C4-2B (cell line): ENCODE results near the gene HECTD1.
"Not testable (repeated sequence)": the region's sequence is repeated elsewhere in the genome, so short reads cannot be mapped to it uniquely, and the experiment has no call there.

Source experiments
- H3K27ac ChIP-seq: fragments of 450-650 bp; 2 replicates; pipeline ENCODE4 v1.5.1; 2017
- ZFX ChIP-seq: fragments of 450-650 bp; IDR thresholded peaks from 2 replicates; pipeline ENCODE4 v1.6.1; 2017
- TF ChIP-seq, protein P1 (sequence below): fragments of 450-650 bp; conservative IDR thresholded peaks from 2 replicates; pipeline ENCODE4 v1.5.1; 2017; ENCODE audit warnings: mild to moderate bottlenecking

The HECTD1 gene

DNA sequence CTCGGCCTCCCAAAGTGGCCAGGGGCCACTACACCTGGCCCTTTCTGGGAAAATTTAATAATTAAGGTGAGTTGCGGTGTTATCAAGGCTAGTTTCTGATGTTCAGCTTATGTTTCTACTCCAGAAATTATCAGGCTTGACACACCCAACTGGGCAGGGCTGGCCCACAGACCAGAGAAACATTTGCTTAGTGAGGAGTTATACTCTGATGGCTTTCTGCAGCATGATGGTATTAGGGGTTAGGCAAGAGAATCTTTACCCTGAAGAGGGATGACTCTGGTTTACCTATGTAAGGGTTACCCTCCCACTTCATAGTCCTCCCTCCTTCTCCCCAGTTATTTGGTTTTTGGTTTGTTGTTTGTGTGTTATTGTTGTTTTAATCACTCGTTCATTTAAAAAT lies 24.5 kb upstream of the HECTD1 start:
- TF ChIP-seq, protein P1, sequence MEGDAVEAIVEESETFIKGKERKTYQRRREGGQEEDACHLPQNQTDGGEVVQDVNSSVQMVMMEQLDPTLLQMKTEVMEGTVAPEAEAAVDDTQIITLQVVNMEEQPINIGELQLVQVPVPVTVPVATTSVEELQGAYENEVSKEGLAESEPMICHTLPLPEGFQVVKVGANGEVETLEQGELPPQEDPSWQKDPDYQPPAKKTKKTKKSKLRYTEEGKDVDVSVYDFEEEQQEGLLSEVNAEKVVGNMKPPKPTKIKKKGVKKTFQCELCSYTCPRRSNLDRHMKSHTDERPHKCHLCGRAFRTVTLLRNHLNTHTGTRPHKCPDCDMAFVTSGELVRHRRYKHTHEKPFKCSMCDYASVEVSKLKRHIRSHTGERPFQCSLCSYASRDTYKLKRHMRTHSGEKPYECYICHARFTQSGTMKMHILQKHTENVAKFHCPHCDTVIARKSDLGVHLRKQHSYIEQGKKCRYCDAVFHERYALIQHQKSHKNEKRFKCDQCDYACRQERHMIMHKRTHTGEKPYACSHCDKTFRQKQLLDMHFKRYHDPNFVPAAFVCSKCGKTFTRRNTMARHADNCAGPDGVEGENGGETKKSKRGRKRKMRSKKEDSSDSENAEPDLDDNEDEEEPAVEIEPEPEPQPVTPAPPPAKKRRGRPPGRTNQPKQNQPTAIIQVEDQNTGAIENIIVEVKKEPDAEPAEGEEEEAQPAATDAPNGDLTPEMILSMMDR: no peak
- no peak for TF ChIP-seq ZFX
- H3K27ac ChIP-seq: peak overlapping the region; percentile 10; the same call in 1 of the 2 replicates

DNA sequence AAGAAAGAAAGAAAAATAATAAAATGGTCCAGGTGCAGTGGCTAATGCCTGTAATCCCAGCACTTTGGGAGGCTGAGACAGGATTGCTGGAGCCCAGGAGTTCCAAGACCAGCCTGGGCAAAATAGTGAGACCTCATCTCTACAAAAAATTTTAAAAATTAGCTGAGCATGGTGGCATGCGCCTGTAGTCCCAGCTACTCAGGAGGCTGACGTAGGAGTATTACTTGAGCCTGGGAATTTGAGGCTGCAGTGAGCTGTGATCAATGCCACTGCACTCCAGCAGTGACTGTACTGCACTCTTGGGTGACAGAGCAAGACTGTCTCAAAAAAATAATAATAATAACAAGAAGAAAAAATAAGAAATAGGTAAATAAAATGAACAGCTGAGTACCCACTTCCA lies 23.7 kb upstream of the HECTD1 start:
- H3K27ac ChIP-seq: not testable (repeated sequence)

DNA sequence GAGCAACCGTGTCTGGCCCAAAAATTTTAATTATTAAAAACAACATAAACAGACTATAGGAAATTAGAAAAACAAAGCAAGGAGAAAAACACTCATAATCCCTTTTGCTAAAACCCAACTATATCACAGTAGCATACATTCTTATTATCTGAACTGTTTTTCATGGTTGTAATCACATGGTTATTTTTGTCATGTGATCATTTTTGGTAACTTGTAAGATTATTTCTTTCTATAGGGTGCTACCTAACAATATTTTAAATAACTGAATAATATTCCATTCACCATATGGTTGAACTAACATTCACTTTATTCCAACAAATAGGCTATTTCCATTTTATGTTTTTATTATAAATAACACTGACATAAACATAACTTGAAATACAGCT lies 23.0 kb upstream of the HECTD1 start:
- TF ChIP-seq, protein P1: no peak
- TF ChIP-seq ZFX: no peak
- H3K27ac ChIP-seq: peak overlapping the region; percentile 65

DNA sequence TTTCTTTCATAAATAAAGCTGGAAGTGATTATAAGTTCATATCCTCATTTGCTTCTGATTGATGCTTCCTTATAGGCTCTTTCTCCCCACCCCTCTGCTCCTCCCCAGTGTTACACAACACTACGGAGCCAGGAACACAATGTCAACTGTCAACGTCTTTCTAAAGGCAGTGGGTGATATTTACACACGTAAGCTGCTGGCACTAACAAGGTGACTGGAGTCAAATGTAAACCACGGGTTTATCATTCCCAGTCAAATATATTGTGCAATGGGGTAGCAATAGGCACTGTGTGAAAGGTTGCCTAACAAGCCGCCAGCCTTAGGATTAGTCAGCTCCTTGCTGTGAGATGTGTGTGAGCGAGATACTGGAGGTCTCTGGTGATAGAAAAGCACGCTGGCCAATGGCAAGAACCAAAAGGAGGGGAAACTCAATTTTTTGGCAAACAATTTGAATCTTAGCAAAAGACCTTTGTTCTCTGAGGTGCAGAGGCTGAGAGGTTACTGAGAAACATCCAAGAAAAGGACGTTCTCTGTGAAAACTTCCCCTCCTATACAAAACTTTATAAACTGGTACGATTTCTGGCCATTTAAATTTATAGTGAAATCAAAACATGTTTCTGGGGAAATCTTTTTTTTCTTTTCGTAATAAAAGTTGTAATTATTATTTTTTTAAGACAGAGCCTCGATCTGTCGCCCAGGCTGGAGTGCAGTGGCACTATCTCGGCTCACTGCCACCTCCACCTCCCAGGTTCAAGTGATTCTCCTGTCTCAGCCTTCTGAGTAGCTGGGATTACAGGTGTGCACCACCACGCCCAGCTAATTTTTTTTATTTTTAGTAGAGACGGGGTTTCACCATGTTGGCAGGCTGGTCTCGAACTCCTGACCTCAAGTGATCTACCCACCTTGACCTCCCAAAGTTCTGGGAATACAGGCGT lies 22.3 kb upstream of the HECTD1 start:
- H3K27ac ChIP-seq: peak overlapping the region; percentile 65

DNA sequence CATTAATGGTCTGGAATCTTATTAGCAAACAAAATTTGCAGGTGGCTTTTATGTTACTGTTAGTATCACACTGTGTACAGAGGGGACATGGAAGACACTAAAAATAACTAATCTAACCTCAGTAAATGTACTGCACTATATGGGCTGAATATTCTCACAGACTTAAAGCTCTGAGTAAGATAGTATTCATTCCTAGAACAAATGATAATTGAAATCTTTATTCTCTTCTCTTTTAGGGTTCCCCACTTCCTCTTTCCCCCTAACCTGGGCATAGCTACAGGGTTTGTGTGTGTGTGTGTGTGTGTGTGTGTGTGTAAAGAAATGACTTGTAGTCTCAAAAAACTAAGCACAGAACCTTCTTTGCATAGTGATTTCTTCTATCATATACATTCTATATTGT lies 21.4 kb upstream of the HECTD1 start:
- TF ChIP-seq, protein P1: no peak
- no peak for TF ChIP-seq ZFX
- no peak overlapping the region for H3K27ac ChIP-seq

More for the DNA sequence above, 22.3 kb upstream of the HECTD1 start:
- no peak for TF ChIP-seq ZFX
- TF ChIP-seq, protein P1: no peak

DNA sequence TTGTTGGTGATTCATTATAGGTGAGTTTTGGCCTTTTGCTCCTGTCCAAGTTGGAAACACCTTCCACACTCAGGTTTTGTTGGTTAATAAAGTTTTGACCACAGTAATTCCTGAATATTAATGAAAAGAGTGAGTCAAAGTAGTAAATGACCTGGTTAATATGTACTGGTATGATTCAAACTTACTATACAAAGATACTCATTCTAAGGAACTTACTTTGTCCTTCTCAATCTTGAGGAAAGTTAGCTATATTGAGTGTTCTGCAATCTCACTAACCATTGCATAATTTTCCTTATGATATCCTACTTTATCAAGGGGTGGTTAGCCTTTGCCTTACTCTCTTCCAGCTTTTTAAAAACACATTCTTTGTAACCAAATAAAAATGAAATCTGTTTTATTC lies 20.9 kb upstream of the HECTD1 start:
- H3K27ac ChIP-seq: no peak overlapping the region
- TF ChIP-seq, protein P1: no peak
- no peak for TF ChIP-seq ZFX

DNA sequence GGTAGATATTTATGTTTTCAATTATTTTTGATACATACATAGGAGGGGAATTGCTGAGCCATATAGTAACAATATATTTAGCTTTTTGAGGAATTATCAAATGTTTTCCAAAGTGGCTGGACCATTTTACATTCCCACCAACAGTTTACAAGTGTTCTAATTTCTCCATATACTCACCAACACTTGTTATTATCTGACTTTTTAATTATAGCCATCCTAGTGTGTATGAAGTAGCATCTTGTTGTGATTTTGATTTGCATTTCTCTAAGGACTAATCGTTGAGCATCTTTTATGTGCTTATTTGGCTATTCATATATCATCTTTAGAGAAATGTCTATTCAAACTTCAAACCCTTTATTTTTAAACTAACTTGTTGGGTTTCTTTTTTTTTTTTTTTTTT lies 17.2 kb upstream of the HECTD1 start:
- H3K27ac ChIP-seq: no peak overlapping the region
- no peak for TF ChIP-seq ZFX
- TF ChIP-seq, protein P1: no peak

DNA sequence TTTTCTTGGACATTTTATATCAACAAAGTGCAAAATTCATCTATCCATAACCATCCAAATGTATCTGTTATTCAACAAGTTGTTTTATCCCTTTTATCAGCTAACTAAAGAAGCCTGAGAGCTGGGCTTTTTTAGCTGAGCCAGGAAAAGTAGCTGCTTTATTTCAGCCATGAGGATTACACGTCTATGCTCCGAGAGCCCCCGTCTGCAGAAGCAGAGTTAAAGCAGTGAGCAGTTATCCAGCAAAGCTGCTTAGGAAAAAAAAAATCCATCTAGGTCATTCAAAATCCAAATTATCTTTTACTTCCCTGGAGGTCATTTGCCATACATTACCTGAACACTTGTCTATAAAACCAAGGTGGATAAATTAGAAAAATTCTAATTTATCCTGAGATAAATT lies 15.7 kb upstream of the HECTD1 start:
- no peak overlapping the region for H3K27ac ChIP-seq
- no peak for TF ChIP-seq ZFX
- TF ChIP-seq, protein P1: no peak
